Left renal pelvis (tissue), 4 donors: ENCODE measurements around the gene NIT2. TPM values are rescaled to one million over a fixed set of nuclear protein-coding genes. Genes with fewer than 3 reads are reported as not detected.
A peak's percentile ranks its signal among the peaks of the same experiment; 100 is the strongest.

Experiments
- DNase-seq, 4 donors: peaks; one replicate each; pipeline ENCODE4 v3.0.0-alpha.2; 2013; ENCODE audit warnings: low read depth in 4 of 4, low spot score in 3 of 4
- polyA plus RNA-seq, 4 donors: library from polyadenylated mRNA; unstranded; fragments of 120-200 nt; gene quantifications; one replicate each; pipeline ENCODE4 v1.2.1, GENCODE V29; 2013; ENCODE audit not compliant: insufficient read length in 4 of 4

Gene NIT2
- polyA plus RNA-seq, 4 donors = 41.5 to 119 (median 101) TPM

DNA sequence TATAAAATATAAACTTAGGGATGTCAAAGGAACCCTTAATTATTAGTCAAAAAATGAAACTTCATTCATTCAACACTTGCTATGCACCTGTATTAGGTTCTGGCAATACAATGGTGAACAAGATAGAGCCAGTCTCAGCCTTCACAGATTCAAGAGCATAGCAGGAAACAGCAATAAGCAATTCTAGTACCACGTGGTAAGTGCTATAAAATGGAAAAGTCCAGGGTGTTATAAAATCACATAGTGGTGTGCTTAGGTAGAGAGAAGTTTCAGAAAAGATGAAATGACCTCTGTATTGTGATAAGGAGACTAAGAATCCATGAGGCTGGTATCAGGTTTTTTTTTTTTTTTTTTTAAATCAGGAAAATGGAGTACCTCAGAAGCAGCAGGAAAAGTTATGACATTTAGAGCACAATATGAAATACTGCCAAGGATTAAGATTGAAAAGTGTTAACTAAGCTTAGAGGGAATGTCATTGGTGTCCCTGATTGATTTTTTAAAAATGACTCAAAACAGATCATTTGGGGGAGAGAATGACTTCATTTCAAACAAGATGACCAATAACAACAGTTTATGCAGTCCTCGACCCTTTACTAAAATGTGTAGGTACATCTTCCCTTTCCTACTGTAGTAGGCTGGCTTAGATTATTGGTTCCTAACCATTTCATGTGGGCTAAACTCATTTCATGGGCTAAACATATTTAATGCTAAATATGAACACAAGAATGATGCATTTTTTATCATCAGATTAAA is 61.3 kb downstream of the NIT2 start:
- DNase-seq = no peak

DNA sequence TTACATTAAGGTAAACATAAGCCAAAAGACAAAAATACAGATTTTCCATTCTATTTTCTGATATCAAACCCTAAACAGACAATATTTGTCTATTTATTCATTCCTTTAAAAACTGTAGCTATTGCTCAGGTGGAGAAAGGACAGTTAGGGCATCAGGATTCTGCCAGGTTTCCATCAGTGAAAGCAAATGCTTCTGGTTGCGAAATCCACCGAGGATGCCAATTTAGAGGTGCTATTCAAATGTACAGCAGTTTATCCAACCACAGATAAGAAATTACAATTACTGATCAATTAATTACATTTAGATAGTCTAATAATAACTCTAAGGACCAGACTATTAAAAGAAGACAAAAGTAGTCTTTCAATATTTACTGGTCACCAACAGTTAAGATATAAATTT is 62.4 kb downstream of the NIT2 start:
- DNase-seq = no peak

DNA sequence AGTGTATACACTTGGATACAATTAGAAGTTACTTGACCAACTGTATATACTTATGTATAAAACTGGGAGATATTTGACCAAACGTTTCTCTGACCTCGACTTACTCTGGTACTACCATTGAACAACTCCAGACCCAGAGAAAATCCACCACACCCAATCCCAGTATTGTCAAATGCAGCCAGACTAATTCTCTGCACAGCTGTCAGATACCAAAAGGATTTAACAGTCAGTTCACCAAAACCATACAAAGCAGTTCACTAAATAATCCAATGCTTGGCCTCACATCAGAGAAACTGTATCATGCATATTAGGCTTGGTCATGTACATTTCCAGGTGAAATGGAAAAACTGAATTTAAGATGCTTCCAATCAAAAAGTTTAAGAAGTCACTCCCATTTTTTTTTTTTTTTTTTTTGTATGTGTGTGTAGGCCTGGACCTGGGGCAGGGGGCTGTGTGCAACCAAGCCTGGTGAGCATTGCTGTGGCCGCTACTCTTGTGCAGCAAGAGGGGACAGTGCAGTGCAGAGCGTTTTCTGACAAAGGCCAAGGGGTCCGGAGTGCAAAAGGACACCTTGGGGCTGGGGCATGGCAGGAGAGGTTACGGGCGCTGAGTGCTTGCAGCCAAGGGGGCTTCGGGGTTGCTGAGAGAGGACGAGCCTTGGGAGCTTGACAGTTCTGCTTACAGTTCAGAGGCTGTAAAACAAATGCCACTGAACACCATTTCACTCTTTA is 64.9 kb downstream of the NIT2 start:
- no peak for DNase-seq

DNA sequence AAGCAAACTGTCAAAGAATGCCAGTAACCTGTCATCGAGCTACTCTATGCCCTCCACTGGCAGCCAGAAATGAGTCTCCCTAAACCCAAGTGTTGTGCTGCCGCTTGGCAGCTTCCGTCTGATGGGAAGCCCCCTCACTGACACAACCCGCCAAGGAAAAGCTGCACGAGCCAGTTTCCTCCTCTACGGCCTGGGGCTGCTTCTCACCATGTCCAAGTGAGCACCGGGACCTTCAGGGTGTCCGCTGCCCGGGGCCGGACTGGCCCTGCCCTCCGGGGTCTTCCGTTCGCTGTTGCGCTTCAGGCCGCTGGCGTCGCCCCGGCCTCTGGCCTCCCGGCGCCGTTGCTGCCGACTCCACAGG is 65.8 kb downstream of the NIT2 start:
- no peak for DNase-seq

DNA sequence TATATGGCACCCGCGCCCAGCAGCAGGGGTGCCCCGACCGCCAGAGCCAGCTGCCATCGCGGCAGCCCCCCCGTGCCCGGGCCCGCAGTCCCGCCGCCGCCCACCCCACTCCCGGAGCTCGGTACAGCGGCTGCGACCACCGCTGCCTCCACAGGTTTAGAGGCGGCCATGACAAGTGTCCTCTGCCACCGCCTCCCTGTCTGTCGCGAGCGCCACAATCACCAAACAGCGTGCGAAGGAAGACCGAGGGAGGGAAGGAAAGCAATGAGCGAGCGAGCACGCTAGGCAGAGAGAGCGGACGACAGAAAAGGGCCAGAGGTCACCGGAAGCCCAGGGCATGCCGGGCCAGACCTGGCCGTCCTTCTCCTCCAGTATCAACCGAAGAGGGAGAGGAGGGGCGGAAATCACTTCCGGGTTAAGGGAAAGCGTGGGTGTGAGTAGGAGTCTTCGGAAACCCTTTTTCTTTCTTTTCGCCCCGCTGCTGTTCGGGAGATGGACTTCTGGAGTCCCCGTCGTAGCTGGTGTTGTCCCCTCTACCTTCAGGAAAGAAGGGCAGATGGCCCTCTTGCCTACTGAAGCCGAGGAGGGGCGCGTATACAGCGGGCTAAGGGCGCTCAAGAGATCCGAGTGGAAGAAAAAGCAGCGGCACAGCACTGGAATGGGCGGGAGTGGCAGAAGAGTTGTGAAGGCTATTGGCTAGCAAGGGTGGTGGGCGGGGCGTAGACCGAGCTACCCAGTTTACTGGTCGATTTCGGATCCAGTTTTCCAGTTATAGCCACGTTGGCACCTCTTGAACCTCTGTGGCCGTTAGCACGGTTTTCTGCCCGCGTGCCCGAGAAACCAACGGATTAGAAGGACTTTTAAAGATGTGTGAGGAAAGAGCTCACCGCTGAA is 66.5 kb downstream of the NIT2 start, which contains the start of the genes LNP1 and TOMM70:
LNP1 (plus strand) TSS at position 760 of the 894 bp plus-strand sequence. CDS start 28,191 bp downstream, outside the sequence.
TOMM70 (minus strand) TSS at position 310 of the 894 bp plus-strand sequence; CDS start at position 170, 140 bp downstream.
- peak; percentile 92 to 97 (median 94) for DNase-seq

DNA sequence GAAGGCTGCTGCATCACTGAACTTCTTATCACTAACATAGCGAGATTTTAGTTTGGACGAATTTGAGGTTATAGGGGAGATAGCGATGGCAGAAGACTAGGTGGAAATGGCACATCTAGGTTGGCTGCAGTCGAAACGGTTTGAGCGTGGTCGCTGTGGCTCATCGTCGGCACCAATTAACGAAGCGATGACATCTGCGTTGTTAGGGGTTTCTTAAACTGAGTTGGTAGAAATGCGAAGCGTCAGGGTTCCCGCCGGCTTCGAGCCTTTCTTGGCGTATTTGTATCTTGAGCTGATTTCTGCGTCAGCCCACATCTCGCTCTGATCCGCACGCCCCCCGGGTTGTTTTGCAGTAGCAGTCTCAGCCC is 67.1 kb downstream of the NIT2 start:
- DNase-seq = no peak

DNA sequence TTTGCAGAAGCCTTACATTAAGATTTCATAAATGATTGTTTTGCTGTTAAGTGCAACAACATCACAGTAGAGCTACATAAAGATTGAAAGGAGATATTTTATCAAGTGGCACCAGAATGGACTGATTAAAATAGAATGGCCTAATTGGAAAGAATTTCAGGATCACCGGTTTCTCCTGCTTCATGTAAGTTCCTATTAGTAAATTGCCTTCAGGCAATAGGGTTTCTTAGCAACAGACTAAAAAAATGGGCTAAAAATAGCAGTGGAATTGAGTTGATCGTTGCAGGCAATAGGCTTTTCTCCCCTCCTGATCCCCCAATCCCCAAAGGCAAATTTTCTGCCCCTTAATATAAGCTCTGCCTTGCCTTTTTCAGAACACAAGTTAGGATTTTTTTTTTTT is 67.7 kb downstream of the NIT2 start:
- peak in 2 of 4 donors; percentile 35 to 41 for DNase-seq

DNA sequence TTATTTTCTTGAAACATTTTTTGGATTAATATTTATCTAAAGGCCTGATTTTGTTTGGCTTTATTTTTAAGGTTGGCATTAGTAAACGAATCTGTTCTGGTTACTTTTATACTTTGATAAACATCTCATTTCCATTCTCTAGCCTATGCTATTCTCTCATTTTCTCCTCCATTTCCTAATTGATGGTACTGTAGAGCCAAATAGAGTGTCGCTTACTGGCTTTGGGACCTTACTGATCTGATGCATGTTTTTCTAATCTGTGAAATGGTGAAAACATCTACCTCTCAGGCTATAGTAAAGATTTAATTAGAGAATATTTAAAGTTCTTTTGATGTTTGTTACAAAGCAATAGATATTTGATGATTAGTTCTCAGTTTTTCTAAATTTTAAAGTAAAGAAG is 68.3 kb downstream of the NIT2 start:
- DNase-seq = no peak

DNA sequence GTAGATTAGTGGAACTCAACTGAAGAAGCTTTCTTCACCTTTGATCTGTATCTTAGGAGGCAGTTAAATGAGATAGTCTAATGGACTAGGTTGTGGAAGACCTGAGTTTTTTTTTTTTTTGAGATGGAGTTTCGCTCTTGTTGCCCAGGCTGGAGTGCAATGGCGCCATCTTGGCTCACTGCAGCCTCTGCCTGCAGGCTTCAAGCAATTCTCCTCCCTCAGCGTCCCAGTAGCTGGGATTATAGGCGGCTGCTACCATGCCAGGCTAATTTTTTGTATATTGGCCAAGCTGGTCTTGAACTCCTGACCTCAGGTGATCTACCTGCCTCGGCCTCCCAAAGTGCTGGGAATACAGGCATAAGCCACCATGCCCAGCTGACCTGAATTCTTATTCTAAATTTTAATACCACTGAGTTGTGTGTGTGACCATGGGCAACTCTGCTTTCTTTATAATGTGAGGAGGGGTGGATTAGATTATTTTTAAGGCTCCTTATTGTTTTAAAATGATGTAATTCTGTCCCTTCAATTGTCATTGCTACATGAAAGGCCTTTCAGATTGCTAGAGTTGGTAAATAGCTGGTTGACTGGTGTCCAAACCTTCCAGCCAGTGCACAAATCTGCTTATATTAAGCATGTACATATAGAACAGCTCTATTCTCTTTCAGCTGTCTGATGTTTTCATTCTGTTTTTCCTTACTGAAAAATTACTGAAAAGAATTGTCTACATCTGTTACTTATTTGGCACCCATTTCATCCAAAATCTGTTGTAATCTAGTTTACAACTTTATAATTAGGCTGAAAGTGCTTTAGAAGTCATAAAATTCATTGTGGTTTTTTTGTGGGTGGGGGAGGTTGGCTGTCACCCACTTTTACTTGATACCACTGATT is 69.0 kb downstream of the NIT2 start:
- no peak for DNase-seq

DNA sequence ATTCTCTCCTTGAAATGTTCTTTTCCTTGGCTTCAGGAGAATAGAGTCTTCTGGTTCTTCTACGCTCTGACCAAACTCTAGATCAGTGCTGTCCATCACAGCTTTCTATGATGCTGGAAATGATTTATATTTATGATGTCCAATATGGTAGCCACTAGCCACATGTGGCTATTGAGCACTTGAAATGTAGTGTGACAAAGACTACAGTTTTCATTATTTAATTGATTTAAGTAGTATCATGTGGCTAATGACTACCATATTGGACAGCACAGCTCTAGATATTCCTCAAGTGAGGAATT is 69.6 kb downstream of the NIT2 start:
- DNase-seq = no peak

DNA sequence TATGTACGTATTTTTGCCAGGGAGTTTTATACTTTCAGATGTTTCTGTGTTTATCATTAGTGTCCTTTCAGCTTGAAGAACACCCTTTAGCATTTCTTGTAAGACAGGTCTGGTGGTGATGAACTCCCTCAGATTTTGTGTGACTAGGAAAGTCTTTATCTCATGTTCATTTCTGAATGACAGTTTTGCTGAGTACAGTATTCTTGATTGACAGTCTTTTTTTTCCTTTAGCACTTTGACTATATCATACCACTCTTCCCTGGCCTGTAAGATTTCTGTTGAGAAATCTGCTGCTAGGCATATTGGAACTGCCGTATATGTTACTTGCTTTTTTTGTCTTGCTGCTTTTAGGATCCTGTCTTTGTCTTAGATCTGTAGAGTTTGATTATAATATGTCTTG is 72.6 kb downstream of the NIT2 start:
- no peak for DNase-seq

DNA sequence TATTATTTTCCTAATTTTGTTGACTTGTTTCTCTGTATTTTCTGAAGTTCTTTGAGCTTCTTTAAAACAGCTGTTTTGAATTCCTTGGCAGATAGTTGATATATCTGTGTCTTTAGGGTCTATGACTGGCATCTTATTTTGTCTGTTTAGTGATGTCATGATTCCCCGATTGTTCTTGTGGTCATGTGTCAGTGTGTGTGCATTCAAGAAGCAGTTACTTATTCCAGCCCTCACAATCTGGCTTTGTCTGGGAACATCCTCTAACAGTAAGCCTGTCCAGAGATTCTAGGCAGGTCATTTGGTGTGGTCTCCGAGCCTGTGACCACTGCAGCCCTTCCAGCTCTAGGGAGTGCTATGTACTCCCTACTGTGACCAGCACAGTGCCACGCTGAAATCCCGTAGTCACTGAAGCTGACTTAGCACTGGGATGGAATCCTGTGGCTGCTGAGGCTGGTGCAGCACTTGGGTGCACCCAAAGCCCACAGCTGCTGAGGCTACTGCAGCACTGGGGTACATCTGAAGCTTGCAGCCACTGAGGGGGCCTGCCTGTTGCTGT is 73.5 kb downstream of the NIT2 start:
- no peak for DNase-seq

Other genes starting within 250 kb of the NIT2 start
- gene FILIP1L, start 220.3 kb upstream of the NIT2 start, polyA plus RNA-seq = 10 to 100 TPM; 13.1 to 47.8 (median 24.8) TPM
- gene TBC1D23, start 73.8 kb upstream of the NIT2 start, polyA plus RNA-seq = 10 to 100 TPM; 38.0 to 45.6 (median 39.6) TPM
- 10 to 100 TPM; 53.0 to 75.0 (median 70.3) TPM for gene TOMM70, start 66.3 kb downstream of the NIT2 start, polyA plus RNA-seq
- 10 to 100 TPM in 1 of 4 donors, 1 to 10 TPM in 3; 6.9 to 10.6 (median 9.2) TPM for gene LNP1, start 66.8 kb downstream of the NIT2 start, polyA plus RNA-seq
- gene TMEM45A, start 157.9 kb downstream of the NIT2 start, polyA plus RNA-seq = 10 to 100 TPM; 19.9 to 44.0 (median 27.7) TPM